H1 (cell line): ENCODE measurements around the gene FHL5. TPM values are rescaled to one million over a fixed set of nuclear protein-coding genes. Genes with fewer than 3 reads are reported as not detected.

Experiments used
- ATF3 ChIP-seq: IDR thresholded peaks from 2 replicates; pipeline ENCODE4 v1.6.1; 2011; ENCODE audit warnings: low read depth, mild to moderate bottlenecking, low read length; ENCODE audit not compliant: insufficient read depth
- BCL11A ChIP-seq, 2 experiments: IDR thresholded peaks; one replicate each; pipeline ENCODE4 v1.6.1; 2011; ENCODE audit warnings: low read depth in 2 of 2, low read length in 2 of 2, mild to moderate bottlenecking in 2 of 2
- CBX8 ChIP-seq: fragments of 300-800, 300-1000 bp; sonication (generic); IDR thresholded peaks from 2 replicates; pipeline ENCODE4 v1.7.1; 2016; ENCODE audit warnings: low read depth, low read length, borderline replicate concordance
- NANOG ChIP-seq: IDR thresholded peaks from 2 replicates; pipeline ENCODE4 v1.6.1; 2011; ENCODE audit warnings: low read length, low read depth, mild to moderate bottlenecking, inconsistent platforms; ENCODE audit not compliant: insufficient read depth, poor library complexity, severe bottlenecking
- SUZ12 ChIP-seq: fragments of 200-600 bp; sonication (generic); IDR thresholded peaks from 2 replicates; pipeline ENCODE4 v1.6.1; 2012; ENCODE audit warnings: mild to moderate bottlenecking, inconsistent platforms, low read length, moderate library complexity, mixed read lengths
- polyA plus RNA-seq, 7 experiments: library from polyadenylated mRNA; depleted of rRNA in 3 of 7; stranded (reverse) in 5 of 7; unstranded in 2 of 7; fragments of >200 nt in 5 of 7; fragments of 200-250 nt in 2 of 7; gene quantifications; 1 replicate in 5 of 7; 2 replicates in 1 of 7; 4 replicates in 1 of 7; pipeline versions ENCODE4 v1.2.1 to v1.2.3, GENCODE V29; 2011 to 2013; ENCODE audit warnings: missing spikeins in 2 of 7, mixed read lengths in 2 of 7
- total RNA-seq: library from RNA; stranded (reverse); fragmentation: NEBNext Ultra II Directional; extraction: Animal tissue kit (Norgen Biotek cat#: 25700); gene quantifications from 2 replicates; pipeline ENCODE4 v1.2.1, GENCODE V29; 2021
- TF ChIP-seq, protein P1 (sequence below): IDR thresholded peaks from 2 replicates; pipeline ENCODE4 v1.6.1; 2012; ENCODE audit warnings: inconsistent platforms
- TF ChIP-seq, protein P2 (sequence below): fragments of 300-600 bp; sonication (generic); IDR thresholded peaks from 2 replicates; pipeline ENCODE4 v1.7.1; 2012; ENCODE audit warnings: low read length, moderate library complexity, mild to moderate bottlenecking, inconsistent platforms; ENCODE audit not compliant: insufficient replicate concordance

The FHL5 gene
- total and polyA plus RNA-seq, 2 of the 8 experiments (the other 6 are each of a cell fraction or from before 2014, with no cell fraction given), result not detected

- TF ChIP-seq CBX8, result no peak
- TF ChIP-seq NANOG, result no peak
- TF ChIP-seq SUZ12, result no peak
- TF ChIP-seq, protein P1, sequence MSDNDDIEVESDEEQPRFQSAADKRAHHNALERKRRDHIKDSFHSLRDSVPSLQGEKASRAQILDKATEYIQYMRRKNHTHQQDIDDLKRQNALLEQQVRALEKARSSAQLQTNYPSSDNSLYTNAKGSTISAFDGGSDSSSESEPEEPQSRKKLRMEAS, result no peak
- TF ChIP-seq BCL11A (IDR thresholded peaks at IDR 0.05; ENCODE audit: low read depth in 2 of 2, low read length in 2 of 2), result no peak
- no peak for TF ChIP-seq ATF3
- TF ChIP-seq, protein P2, sequence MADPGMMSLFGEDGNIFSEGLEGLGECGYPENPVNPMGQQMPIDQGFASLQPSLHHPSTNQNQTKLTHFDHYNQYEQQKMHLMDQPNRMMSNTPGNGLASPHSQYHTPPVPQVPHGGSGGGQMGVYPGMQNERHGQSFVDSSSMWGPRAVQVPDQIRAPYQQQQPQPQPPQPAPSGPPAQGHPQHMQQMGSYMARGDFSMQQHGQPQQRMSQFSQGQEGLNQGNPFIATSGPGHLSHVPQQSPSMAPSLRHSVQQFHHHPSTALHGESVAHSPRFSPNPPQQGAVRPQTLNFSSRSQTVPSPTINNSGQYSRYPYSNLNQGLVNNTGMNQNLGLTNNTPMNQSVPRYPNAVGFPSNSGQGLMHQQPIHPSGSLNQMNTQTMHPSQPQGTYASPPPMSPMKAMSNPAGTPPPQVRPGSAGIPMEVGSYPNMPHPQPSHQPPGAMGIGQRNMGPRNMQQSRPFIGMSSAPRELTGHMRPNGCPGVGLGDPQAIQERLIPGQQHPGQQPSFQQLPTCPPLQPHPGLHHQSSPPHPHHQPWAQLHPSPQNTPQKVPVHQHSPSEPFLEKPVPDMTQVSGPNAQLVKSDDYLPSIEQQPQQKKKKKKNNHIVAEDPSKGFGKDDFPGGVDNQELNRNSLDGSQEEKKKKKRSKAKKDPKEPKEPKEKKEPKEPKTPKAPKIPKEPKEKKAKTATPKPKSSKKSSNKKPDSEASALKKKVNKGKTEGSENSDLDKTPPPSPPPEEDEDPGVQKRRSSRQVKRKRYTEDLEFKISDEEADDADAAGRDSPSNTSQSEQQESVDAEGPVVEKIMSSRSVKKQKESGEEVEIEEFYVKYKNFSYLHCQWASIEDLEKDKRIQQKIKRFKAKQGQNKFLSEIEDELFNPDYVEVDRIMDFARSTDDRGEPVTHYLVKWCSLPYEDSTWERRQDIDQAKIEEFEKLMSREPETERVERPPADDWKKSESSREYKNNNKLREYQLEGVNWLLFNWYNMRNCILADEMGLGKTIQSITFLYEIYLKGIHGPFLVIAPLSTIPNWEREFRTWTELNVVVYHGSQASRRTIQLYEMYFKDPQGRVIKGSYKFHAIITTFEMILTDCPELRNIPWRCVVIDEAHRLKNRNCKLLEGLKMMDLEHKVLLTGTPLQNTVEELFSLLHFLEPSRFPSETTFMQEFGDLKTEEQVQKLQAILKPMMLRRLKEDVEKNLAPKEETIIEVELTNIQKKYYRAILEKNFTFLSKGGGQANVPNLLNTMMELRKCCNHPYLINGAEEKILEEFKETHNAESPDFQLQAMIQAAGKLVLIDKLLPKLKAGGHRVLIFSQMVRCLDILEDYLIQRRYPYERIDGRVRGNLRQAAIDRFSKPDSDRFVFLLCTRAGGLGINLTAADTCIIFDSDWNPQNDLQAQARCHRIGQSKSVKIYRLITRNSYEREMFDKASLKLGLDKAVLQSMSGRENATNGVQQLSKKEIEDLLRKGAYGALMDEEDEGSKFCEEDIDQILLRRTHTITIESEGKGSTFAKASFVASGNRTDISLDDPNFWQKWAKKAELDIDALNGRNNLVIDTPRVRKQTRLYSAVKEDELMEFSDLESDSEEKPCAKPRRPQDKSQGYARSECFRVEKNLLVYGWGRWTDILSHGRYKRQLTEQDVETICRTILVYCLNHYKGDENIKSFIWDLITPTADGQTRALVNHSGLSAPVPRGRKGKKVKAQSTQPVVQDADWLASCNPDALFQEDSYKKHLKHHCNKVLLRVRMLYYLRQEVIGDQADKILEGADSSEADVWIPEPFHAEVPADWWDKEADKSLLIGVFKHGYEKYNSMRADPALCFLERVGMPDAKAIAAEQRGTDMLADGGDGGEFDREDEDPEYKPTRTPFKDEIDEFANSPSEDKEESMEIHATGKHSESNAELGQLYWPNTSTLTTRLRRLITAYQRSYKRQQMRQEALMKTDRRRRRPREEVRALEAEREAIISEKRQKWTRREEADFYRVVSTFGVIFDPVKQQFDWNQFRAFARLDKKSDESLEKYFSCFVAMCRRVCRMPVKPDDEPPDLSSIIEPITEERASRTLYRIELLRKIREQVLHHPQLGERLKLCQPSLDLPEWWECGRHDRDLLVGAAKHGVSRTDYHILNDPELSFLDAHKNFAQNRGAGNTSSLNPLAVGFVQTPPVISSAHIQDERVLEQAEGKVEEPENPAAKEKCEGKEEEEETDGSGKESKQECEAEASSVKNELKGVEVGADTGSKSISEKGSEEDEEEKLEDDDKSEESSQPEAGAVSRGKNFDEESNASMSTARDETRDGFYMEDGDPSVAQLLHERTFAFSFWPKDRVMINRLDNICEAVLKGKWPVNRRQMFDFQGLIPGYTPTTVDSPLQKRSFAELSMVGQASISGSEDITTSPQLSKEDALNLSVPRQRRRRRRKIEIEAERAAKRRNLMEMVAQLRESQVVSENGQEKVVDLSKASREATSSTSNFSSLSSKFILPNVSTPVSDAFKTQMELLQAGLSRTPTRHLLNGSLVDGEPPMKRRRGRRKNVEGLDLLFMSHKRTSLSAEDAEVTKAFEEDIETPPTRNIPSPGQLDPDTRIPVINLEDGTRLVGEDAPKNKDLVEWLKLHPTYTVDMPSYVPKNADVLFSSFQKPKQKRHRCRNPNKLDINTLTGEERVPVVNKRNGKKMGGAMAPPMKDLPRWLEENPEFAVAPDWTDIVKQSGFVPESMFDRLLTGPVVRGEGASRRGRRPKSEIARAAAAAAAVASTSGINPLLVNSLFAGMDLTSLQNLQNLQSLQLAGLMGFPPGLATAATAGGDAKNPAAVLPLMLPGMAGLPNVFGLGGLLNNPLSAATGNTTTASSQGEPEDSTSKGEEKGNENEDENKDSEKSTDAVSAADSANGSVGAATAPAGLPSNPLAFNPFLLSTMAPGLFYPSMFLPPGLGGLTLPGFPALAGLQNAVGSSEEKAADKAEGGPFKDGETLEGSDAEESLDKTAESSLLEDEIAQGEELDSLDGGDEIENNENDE, result no peak
These were observed 40.4 kb upstream of the FHL5 start (continued) for GRCh38 chr6:96522465-96523009.
